ENCODE results near the gene MTMR6.

The MTMR6 gene

GRCh38 chr13:25247360-25247759, 39.9 kb downstream of the MTMR6 start:
- H3K9me3 ChIP-seq (ENCODE audit: insufficient read depth, low read depth, low read length): no peaks in the 10 kb centered on the region
- no peak overlapping the region for H3K9ac ChIP-seq (ENCODE audit: low read depth, low read length, poor library complexity, severe bottlenecking)
- no peaks in the 10 kb centered on the region for H4K20me1 ChIP-seq (ENCODE audit: insufficient read depth, low read length, poor library complexity, severe bottlenecking)
- H3K36me3 ChIP-seq (ENCODE audit: insufficient read depth, low read length): peaks cover 25% of the 10 kb centered on the region; the same call in 1 of the 2 replicates
- H2AFZ ChIP-seq (ENCODE audit: low read length): no peak overlapping the region
- no peaks in the 10 kb centered on the region for H3K79me2 ChIP-seq (ENCODE audit: insufficient read depth, low read length)
- H3K27me3 ChIP-seq (ENCODE audit: insufficient read depth, low read length, poor library complexity, severe bottlenecking): no peaks in the 10 kb centered on the region
- no peaks in the 10 kb centered on the region for H3F3A ChIP-seq (ENCODE audit: low read depth)
- H3K9me2 ChIP-seq (replicated peaks; ENCODE audit: low read depth, low read length): no peaks in the 10 kb centered on the region
- H3K4me3 ChIP-seq (ENCODE audit: low read length, poor library complexity, severe bottlenecking): no peak overlapping the region
- no peak for TF ChIP-seq EZH2phosphoT487 (IDR thresholded peaks at IDR 0.05; ENCODE audit: borderline replicate concordance)
- no peak for TF ChIP-seq CTCF (conservative IDR thresholded peaks at IDR 0.05; ENCODE audit: low read length)
- no peak overlapping the region for H3K4me2 ChIP-seq (ENCODE audit: low read depth, low read length, poor library complexity, severe bottlenecking)
- no peaks in the 10 kb centered on the region for H3K4me1 ChIP-seq (ENCODE audit: insufficient read depth, low read length, poor library complexity, severe bottlenecking)

- H3K27me3 ChIP-seq (ENCODE audit: insufficient read depth, low read length, poor library complexity, severe bottlenecking): no peaks in the 10 kb centered on the region
- H3K79me2 ChIP-seq (ENCODE audit: insufficient read depth, low read length): no peaks in the 10 kb centered on the region
- no peak overlapping the region for H3K9ac ChIP-seq (ENCODE audit: low read depth, low read length, poor library complexity, severe bottlenecking)
- no peak overlapping the region for H2AFZ ChIP-seq (ENCODE audit: low read length)
- H3K36me3 ChIP-seq (ENCODE audit: insufficient read depth, low read length): 0 out of 2 replicates have a peak, but pooled peaks cover 4% of the 10 kb centered on the region
- no peaks in the 10 kb centered on the region for H3F3A ChIP-seq (ENCODE audit: low read depth)
- no peaks in the 10 kb centered on the region for H3K9me2 ChIP-seq (replicated peaks; ENCODE audit: low read depth, low read length)
- no peaks in the 10 kb centered on the region for H3K4me1 ChIP-seq (ENCODE audit: insufficient read depth, low read length, poor library complexity, severe bottlenecking)
- H3K4me2 ChIP-seq (ENCODE audit: low read depth, low read length, poor library complexity, severe bottlenecking): no peak overlapping the region
- H4K20me1 ChIP-seq (ENCODE audit: insufficient read depth, low read length, poor library complexity, severe bottlenecking): no peaks in the 10 kb centered on the region
- no peak overlapping the region for H3K4me3 ChIP-seq (ENCODE audit: low read length, poor library complexity, severe bottlenecking)
- no peaks in the 10 kb centered on the region for H3K9me3 ChIP-seq (ENCODE audit: insufficient read depth, low read depth, low read length)
- no peak for TF ChIP-seq CTCF (conservative IDR thresholded peaks at IDR 0.05; ENCODE audit: low read length)
- no peak for TF ChIP-seq EZH2phosphoT487 (IDR thresholded peaks at IDR 0.05; ENCODE audit: borderline replicate concordance)
Measured at GRCh38 chr13:25244123-25244522, 43.2 kb downstream of the MTMR6 start.

- Histone ChIP-seq H3K9ac (ENCODE audit: low read depth, low read length, poor library complexity, severe bottlenecking) (no peak overlapping the region), H3K9me3 (ENCODE audit: insufficient read depth, low read depth, low read length) (no peaks in the 10 kb centered on the region), H3K4me2 (ENCODE audit: low read depth, low read length, poor library complexity, severe bottlenecking) (no peak overlapping the region), H2AFZ (ENCODE audit: low read length) (no peak overlapping the region), H3K4me1 (ENCODE audit: insufficient read depth, low read length, poor library complexity, severe bottlenecking) (no peaks in the 10 kb centered on the region), H3K4me3 (ENCODE audit: low read length, poor library complexity, severe bottlenecking) (no peak overlapping the region), H3K36me3 (ENCODE audit: insufficient read depth, low read length) (no peaks in the 10 kb centered on the region), H3K9me2 (replicated peaks; ENCODE audit: low read depth, low read length) (no peaks in the 10 kb centered on the region), H3K27me3 (ENCODE audit: insufficient read depth, low read length, poor library complexity, severe bottlenecking) (no peaks in the 10 kb centered on the region), H4K20me1 (ENCODE audit: insufficient read depth, low read length, poor library complexity, severe bottlenecking) (no peaks in the 10 kb centered on the region), H3F3A (ENCODE audit: low read depth) (no peaks in the 10 kb centered on the region), H3K79me2 (ENCODE audit: insufficient read depth, low read length) (no peaks in the 10 kb centered on the region)
- TF ChIP-seq CTCF (conservative IDR thresholded peaks at IDR 0.05; ENCODE audit: low read length) (no peak), EZH2phosphoT487 (IDR thresholded peaks at IDR 0.05; ENCODE audit: borderline replicate concordance) (no peak)
Measured at GRCh38 chr13:25242956-25243355, 44.3 kb downstream of the MTMR6 start.
